Measurements from ENCODE around the gene LILRB1. TPM values are rescaled to one million over a fixed set of nuclear protein-coding genes. Genes with fewer than 3 reads are reported as not detected.
"Not testable (repeated sequence)": the region's sequence is repeated elsewhere in the genome, so short reads cannot be mapped to it uniquely, and the experiment has no call there.

Gene LILRB1
- total RNA-seq, 2 experiments from 2014 or later: 0.91 to 0.92 TPM

DNA sequence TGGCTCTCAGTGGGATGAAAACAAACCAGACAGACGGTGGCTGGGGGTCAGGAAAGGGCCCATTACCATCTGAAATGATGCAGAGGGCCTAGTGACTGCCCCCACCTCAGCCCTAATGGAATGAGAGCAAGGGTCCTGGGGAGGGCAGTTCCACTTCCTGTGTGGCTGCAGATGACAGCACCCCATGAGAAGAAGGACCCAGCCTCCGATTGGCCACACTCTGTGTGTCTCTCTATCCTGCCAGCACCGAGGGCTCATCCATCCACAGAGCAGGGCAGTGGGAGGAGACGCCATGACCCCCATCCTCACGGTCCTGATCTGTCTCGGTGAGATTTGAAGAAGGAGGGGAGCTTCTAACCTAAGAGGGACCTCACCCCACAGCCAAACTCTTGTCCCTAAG is 498 bp downstream of the LILRB1 start:
- CTCF ChIA-PET: no interaction called here
- Mint-ChIP-seq H3K9me3 (ENCODE audit: insufficient read depth) (no peaks in the 10 kb centered on the region), H3K36me3 (ENCODE audit: low read depth) (no peaks in the 10 kb centered on the region), H3K4me3 (no peak overlapping the region), H3K27me3 (ENCODE audit: low read depth) (peaks cover 13% of the 10 kb centered on the region), H3K27ac (no peak overlapping the region), H3K4me1 (ENCODE audit: low read depth) (peaks cover 2% of the 10 kb centered on the region)
- no peak for ATAC-seq
- POLR2A ChIA-PET: no interaction called here
- no peak for DNase-seq

DNA sequence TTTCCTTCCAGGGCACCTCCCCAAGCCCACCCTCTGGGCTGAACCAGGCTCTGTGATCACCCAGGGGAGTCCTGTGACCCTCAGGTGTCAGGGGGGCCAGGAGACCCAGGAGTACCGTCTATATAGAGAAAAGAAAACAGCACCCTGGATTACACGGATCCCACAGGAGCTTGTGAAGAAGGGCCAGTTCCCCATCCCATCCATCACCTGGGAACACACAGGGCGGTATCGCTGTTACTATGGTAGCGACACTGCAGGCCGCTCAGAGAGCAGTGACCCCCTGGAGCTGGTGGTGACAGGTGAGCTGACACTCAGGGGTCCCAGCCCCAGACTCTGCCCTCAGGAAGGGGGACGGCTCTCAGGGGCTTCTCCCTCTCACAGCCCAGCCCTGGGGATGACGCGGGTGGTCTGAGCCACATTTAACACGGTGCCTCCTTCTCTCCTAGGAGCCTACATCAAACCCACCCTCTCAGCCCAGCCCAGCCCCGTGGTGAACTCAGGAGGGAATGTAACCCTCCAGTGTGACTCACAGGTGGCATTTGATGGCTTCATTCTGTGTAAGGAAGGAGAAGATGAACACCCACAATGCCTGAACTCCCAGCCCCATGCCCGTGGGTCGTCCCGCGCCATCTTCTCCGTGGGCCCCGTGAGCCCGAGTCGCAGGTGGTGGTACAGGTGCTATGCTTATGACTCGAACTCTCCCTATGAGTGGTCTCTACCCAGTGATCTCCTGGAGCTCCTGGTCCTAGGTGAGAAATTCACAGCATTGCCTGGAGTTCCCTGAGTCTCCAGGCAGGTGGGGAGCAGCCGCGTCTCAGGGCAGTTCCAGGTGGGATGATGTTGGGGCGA is 1.4 kb downstream of the LILRB1 start:
- H3K27ac Mint-ChIP-seq; DNase-seq; H3K4me3 Mint-ChIP-seq; ATAC-seq; POLR2A ChIA-PET; H3K36me3 Mint-ChIP-seq (ENCODE audit: low read depth); H3K4me1 Mint-ChIP-seq (ENCODE audit: low read depth); H3K9me3 Mint-ChIP-seq (ENCODE audit: insufficient read depth); CTCF ChIA-PET: not testable (repeated sequence)
- H3K27me3 Mint-ChIP-seq (ENCODE audit: low read depth): peaks cover 11% of the 10 kb centered on the region

DNA sequence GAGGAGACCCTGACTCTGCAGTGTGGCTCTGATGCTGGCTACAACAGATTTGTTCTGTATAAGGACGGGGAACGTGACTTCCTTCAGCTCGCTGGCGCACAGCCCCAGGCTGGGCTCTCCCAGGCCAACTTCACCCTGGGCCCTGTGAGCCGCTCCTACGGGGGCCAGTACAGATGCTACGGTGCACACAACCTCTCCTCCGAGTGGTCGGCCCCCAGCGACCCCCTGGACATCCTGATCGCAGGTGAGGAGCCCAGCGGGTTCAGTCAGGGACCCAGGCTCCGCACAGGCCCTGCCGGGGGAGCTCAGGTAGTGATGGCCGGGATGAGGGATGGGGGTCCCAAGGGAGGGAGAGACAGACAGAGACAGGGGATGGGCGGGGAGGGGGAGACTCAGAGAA is 2.2 kb downstream of the LILRB1 start:
- POLR2A ChIA-PET; H3K4me1 Mint-ChIP-seq (ENCODE audit: low read depth); H3K4me3 Mint-ChIP-seq; H3K27ac Mint-ChIP-seq; DNase-seq; H3K9me3 Mint-ChIP-seq (ENCODE audit: insufficient read depth); ATAC-seq; H3K36me3 Mint-ChIP-seq (ENCODE audit: low read depth); CTCF ChIA-PET: not testable (repeated sequence)
- H3K27me3 Mint-ChIP-seq (ENCODE audit: low read depth): peaks cover 11% of the 10 kb centered on the region

DNA sequence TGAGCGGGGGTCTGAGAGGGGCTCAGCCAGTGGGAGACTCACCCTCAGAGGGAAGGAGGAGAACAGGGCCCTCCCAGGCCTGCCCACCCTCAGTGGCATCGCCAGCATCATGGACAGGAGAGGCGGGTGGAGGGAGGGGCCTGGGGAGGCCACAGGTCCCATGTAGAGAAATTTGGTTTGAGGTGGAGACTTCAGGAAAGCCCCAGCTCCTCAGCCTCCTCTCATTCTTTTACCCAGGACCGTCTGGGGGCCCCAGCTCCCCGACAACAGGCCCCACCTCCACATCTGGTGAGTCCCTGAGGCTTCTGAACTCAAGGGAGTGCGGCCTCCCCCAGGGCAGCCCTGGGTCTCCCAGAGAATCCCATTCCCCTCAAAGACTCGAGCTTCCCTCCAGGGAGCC is 3.1 kb downstream of the LILRB1 start:
- peaks cover 10% of the 10 kb centered on the region for H3K27me3 Mint-ChIP-seq (ENCODE audit: low read depth)
- DNase-seq: no peak
- no peak overlapping the region for H3K27ac Mint-ChIP-seq
- H3K36me3 Mint-ChIP-seq (ENCODE audit: low read depth): no peaks in the 10 kb centered on the region
- ChIA-PET CTCF (no interaction called here), POLR2A (no interaction called here)
- no peaks in the 10 kb centered on the region for H3K9me3 Mint-ChIP-seq (ENCODE audit: insufficient read depth)
- no peak overlapping the region for H3K4me3 Mint-ChIP-seq
- no peak for ATAC-seq
- peaks cover 2% of the 10 kb centered on the region for H3K4me1 Mint-ChIP-seq (ENCODE audit: low read depth)

DNA sequence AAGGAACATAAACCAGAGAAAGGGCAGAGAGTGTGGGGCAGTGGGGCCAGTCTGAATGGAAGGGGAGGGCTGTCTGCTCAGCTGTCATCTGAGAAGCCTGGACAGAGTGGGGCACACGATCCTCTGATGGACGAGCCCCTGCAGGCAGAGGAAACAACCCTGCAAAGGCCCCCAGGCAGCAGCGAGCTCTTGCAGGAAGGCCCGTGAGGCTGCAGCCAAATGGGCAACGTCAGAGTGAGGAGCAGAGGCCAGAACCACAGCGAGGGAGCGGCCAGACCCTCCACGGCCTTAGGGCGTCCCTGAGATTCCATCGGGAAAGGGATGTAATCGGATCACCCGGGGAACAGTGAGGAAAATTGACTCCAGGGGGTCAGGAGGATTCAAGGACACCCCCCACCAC is 5.8 kb downstream of the LILRB1 start:
- H3K27me3 Mint-ChIP-seq (ENCODE audit: low read depth); H3K4me1 Mint-ChIP-seq (ENCODE audit: low read depth); H3K4me3 Mint-ChIP-seq; H3K36me3 Mint-ChIP-seq (ENCODE audit: low read depth); ATAC-seq; H3K9me3 Mint-ChIP-seq (ENCODE audit: insufficient read depth); DNase-seq; CTCF ChIA-PET; POLR2A ChIA-PET; H3K27ac Mint-ChIP-seq: not testable (repeated sequence)

DNA sequence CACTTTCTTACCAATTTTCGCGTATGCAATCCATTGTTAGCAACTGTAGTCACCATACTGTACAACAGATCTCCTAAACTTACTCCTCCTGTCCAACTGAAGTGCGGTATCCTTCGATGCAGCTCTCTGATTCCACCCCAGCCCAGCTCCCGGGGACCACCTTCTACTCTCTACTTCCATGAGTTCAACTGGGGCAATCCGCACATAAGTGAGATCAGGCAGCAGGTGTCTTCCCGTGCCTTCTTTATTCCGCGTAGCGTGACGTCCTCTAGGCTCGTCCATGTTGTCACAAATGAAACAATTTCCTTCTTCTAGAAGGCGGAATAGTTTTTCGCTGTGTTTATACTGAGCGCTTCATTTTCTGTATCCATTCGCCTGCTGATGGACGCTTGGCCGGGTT is 8.4 kb downstream of the LILRB1 start:
- ChIA-PET POLR2A (no interaction called here), CTCF (no interaction called here)
- no peaks in the 10 kb centered on the region for H3K36me3 Mint-ChIP-seq (ENCODE audit: low read depth)
- DNase-seq: no peak
- peaks cover 15% of the 10 kb centered on the region for H3K27me3 Mint-ChIP-seq (ENCODE audit: low read depth)
- no peak overlapping the region for H3K27ac Mint-ChIP-seq
- no peaks in the 10 kb centered on the region for H3K4me1 Mint-ChIP-seq (ENCODE audit: low read depth)
- H3K4me3 Mint-ChIP-seq: no peak overlapping the region
- no peak for ATAC-seq
- no peaks in the 10 kb centered on the region for H3K9me3 Mint-ChIP-seq (ENCODE audit: insufficient read depth)

DNA sequence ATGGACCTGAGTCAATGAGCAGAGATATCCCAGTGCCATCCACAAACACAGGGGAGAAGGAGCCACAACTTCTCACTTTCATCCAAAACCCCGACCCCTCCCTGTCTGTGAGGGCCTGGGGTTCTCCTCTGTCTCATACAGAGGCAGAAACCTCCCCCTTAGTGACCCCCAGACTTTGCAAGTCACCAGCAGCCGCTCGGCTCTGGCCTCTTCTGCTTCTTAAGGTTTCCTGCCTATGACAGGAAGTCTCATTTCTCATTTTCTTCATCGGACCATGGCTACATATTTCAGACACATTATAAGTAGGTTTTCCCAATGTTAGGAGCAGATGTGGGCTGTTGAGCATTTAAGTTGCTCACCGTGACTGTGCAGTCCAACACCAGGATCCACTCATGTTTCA is 12.7 kb downstream of the LILRB1 start:
- not testable (repeated sequence) for ATAC-seq

DNA sequence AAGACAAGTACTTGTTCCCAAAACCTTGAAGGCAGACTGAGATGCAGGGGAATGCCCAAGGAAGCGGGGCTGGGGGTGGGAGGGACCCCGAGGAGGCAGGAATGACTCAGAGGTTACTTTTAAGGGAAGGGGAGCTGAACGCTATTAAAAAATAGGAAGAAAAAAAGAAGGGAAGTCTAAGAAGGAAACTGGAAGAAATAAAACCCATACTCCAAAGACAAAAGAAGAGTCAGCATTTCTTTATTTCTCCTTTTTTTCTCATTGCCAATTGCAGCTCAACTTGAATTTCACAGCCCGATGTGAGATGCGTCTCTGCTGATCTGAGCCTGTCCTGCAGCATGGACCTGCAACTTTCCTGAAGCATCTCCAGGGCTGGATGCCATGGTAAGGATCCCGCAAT is 13.3 kb downstream of the LILRB1 start:
- H3K9me3 Mint-ChIP-seq (ENCODE audit: insufficient read depth); CTCF ChIA-PET; DNase-seq; H3K27ac Mint-ChIP-seq; H3K4me3 Mint-ChIP-seq; H3K4me1 Mint-ChIP-seq (ENCODE audit: low read depth); H3K36me3 Mint-ChIP-seq (ENCODE audit: low read depth); ATAC-seq; POLR2A ChIA-PET: not testable (repeated sequence)
- H3K27me3 Mint-ChIP-seq (ENCODE audit: low read depth): peaks cover 19% of the 10 kb centered on the region

More for the DNA sequence above, 12.7 kb downstream of the LILRB1 start:
- H3K4me1 Mint-ChIP-seq (ENCODE audit: low read depth); POLR2A ChIA-PET; H3K4me3 Mint-ChIP-seq; H3K27ac Mint-ChIP-seq; H3K9me3 Mint-ChIP-seq (ENCODE audit: insufficient read depth); H3K36me3 Mint-ChIP-seq (ENCODE audit: low read depth); CTCF ChIA-PET; DNase-seq: not testable (repeated sequence)
- peaks cover 15% of the 10 kb centered on the region for H3K27me3 Mint-ChIP-seq (ENCODE audit: low read depth)

DNA sequence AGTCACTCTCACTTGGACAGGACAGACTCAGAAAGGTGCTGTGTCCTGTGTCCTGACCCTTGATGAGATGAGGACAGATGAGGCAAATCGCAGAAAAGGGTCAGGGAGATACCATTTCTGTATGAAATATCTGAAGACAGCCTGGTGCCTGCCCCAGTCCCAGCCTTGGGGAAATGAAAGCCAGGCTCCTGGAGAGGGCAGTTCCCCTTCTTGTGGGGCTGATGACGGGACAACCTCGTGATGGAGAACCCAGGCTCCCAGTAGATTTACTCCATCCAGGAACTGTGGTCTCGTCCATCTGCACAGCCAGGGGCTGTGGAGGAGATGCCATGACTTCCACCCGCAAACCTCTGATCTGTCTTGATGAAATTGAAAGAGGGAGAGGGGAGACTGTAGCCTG is 13.8 kb downstream of the LILRB1 start:
- DNase-seq (no peak), ATAC-seq (no peak)
- Mint-ChIP-seq H3K9me3 (ENCODE audit: insufficient read depth) (no peaks in the 10 kb centered on the region), H3K27me3 (ENCODE audit: low read depth) (peaks cover 19% of the 10 kb centered on the region), H3K4me1 (ENCODE audit: low read depth) (no peaks in the 10 kb centered on the region), H3K27ac (no peak overlapping the region), H3K4me3 (no peak overlapping the region), H3K36me3 (ENCODE audit: low read depth) (no peaks in the 10 kb centered on the region)
- ChIA-PET CTCF (no interaction called here), POLR2A (no interaction called here)

DNA sequence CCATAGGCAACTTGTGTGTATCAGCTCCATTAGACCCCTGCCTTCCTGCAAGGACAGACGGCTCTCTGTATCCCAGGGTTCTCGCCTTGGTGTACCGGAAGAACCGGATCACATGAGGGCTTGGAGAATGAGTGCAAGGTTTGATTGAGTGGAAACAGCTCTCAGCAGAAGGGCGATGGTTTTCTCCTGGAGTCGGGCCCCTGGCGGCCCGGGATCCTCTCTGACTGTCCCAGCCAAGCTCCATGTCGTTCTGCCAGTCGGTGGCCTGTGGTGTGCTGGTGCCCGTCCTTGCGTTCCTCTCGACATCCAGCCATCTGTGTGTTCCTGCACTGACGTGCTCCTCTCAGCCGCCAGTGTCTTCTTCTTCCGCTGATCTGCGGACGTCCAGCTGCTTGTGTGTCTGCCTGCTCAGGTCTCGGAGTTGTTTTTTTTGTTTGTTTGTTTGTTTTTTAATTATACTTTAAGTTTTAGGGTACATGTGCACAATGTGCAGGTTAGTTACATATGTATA is 16.1 kb downstream of the LILRB1 start:
- no peaks in the 10 kb centered on the region for H3K4me1 Mint-ChIP-seq (ENCODE audit: low read depth)
- H3K27ac Mint-ChIP-seq: no peak overlapping the region
- no peaks in the 10 kb centered on the region for H3K36me3 Mint-ChIP-seq (ENCODE audit: low read depth)
- H3K27me3 Mint-ChIP-seq (ENCODE audit: low read depth): peaks cover 13% of the 10 kb centered on the region
- H3K9me3 Mint-ChIP-seq (ENCODE audit: insufficient read depth): no peaks in the 10 kb centered on the region
- ATAC-seq (no peak), DNase-seq (no peak)
- ChIA-PET POLR2A (no interaction called here), CTCF (no interaction called here)
- no peak overlapping the region for H3K4me3 Mint-ChIP-seq

DNA sequence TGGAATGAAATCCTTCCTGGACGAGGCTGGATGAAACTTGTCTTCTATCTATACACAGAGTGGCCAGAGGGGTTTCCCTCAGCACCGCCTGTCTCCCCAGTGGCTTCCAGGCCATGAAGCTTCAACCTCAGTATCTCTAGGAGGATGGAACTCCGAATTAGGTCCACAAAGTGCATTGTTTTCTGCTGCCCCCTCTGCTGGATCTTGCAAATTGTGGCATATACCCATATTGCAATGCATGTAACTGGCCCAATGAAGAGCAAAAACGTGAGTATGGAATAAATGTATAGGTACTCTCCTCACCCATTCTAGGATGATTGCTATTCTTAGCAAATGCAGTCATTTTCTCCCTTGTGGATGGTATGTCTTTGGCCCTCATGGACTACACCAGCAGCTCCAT is 17.8 kb downstream of the LILRB1 start:
- ChIA-PET POLR2A (no interaction called here), CTCF (interaction anchor here (0.8 to 1.7 kb wide), 2 partner anchors 26 to 169 kb away, joined by 3 to 6 read pairs; no protein-coding TSS in a partner anchor)
- Mint-ChIP-seq H3K4me1 (ENCODE audit: low read depth) (no peaks in the 10 kb centered on the region), H3K27me3 (ENCODE audit: low read depth) (peaks cover 6% of the 10 kb centered on the region), H3K4me3 (no peak overlapping the region), H3K9me3 (ENCODE audit: insufficient read depth) (no peaks in the 10 kb centered on the region), H3K36me3 (ENCODE audit: low read depth) (no peaks in the 10 kb centered on the region), H3K27ac (no peak overlapping the region)
- ATAC-seq (no peak), DNase-seq (no peak)

DNA sequence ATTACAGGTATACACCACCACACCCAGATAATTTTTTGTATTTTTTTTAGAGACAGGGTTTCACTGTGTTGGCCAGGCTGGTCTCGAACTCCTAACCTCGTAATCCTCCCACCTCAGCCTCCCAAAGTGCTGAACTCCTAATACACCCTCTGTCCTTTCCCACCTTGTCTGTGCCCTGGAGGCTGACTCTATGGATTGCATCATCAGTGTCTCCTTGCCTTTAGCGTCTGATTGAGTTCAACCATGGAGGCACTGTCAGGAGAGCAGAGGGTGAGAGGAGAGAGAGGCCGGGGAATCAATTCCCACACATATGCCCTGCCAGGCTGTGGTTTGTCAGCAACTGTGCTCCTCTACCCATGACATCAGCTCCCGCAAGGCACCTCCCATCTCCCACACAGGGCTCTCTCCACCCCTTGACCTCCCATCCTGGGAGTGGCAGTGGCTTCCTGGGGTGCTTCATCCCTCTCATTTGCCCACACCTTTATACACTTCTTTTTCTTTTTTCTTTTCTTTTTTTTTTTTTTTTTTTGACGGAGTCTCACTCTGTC is 19.9 kb downstream of the LILRB1 start:
- Mint-ChIP-seq H3K4me1 (ENCODE audit: low read depth) (no peaks in the 10 kb centered on the region), H3K27me3 (ENCODE audit: low read depth) (peaks cover 6% of the 10 kb centered on the region), H3K27ac (no peak overlapping the region), H3K4me3 (no peak overlapping the region), H3K9me3 (ENCODE audit: insufficient read depth) (no peaks in the 10 kb centered on the region), H3K36me3 (ENCODE audit: low read depth) (no peaks in the 10 kb centered on the region)
- DNase-seq (no peak), ATAC-seq (no peak)
- ChIA-PET POLR2A (no interaction called here), CTCF (no interaction called here)

Data from activated CD8-positive, alpha-beta T cell treated with anti-CD3 and anti-CD28 coated beads, Interleukin-2, amount 10 ng/mL, durations not matched to agents 7 days and 5 days (primary cell).